A673 (cell line): ENCODE measurements around the gene ANO1. TPM values are rescaled to one million over a fixed set of nuclear protein-coding genes. Genes with fewer than 3 reads are reported as not detected.

Experiments
- BruUV-seq: library from RNA; stranded (reverse); fragments of 400-500 nt; replicated peaks from 2 replicates; lab custom pipeline; 2021; lab: Mats Ljungman, UMichigan
- CTCF ChIA-PET: fragments of 300-600 bp; sonication (Branson Sonifier 250); formaldehyde crosslinking; loops from one replicate; lab custom pipeline; 2022; ENCODE audit warnings: antibody characterized with exemption; lab: Charles Lee
- POLR2A ChIA-PET: fragments of 300-600 bp; sonication (Branson Sonifier 250); formaldehyde crosslinking; loops from one replicate; lab custom pipeline; 2022; ENCODE audit warnings: antibody characterized with exemption; ENCODE audit not compliant: low non-redundant PET; lab: Charles Lee
- DNase-seq: peaks from one replicate; pipeline ENCODE4 v3.0.0-alpha.2; 2015; ENCODE audit warnings: low spot score
- H3K27ac ChIP-seq: fragments of 200-600 bp; sonication (generic); 2 replicates; pipeline ENCODE4 v1.5.1; 2016; ENCODE audit warnings: mixed run types, low read depth, mild to moderate bottlenecking, mixed read lengths, antibody characterized with exemption, low read length; ENCODE audit not compliant: poor library complexity, severe bottlenecking
- H3K27me3 ChIP-seq: fragments of 200-600 bp; sonication (generic); replicated peaks from 2 replicates; pipeline ENCODE4 v1.6.1; 2017; ENCODE audit warnings: mixed run types, low read depth, mild to moderate bottlenecking, mixed read lengths, antibody characterized with exemption, low read length; ENCODE audit not compliant: insufficient read depth, poor library complexity
- H3K36me3 ChIP-seq: fragments of 200-600 bp; sonication (generic); 2 replicates; pipeline ENCODE4 v1.6.1; 2016; ENCODE audit warnings: mixed run types, mild to moderate bottlenecking, mixed read lengths, antibody characterized with exemption, low read length; ENCODE audit not compliant: insufficient read depth, poor library complexity, severe bottlenecking
- H3K4me1 ChIP-seq: fragments of 200-600 bp; sonication (generic); 2 replicates; pipeline ENCODE4 v1.6.1; 2017; ENCODE audit warnings: mixed run types, mild to moderate bottlenecking, mixed read lengths, antibody characterized with exemption, low read length; ENCODE audit not compliant: insufficient read depth, poor library complexity, severe bottlenecking
- H3K4me3 ChIP-seq: fragments of 200-600 bp; sonication (generic); 2 replicates; pipeline ENCODE4 v1.5.1; 2016; ENCODE audit warnings: low read depth, mixed run types, mild to moderate bottlenecking, mixed read lengths, low read length; ENCODE audit not compliant: poor library complexity, severe bottlenecking
- H3K9me3 ChIP-seq: fragments of 200-600 bp; sonication (generic); 2 replicates; pipeline ENCODE4 v1.6.1; 2016; ENCODE audit warnings: mixed run types, low read depth, mild to moderate bottlenecking, mixed read lengths, antibody characterized with exemption, low read length; ENCODE audit not compliant: poor library complexity, severe bottlenecking
- CTCF ChIP-seq: fragments of 300-800, 200-600 bp; sonication (generic); conservative IDR thresholded peaks from 2 replicates; pipeline ENCODE4 v1.5.1; 2017; ENCODE audit warnings: low read depth, mild to moderate bottlenecking, antibody characterized with exemption, low read length, moderate library complexity, mixed read lengths
- EZH2 ChIP-seq: fragments of 200-600 bp; sonication (generic); IDR thresholded peaks from 2 replicates; pipeline ENCODE4 v1.6.1; 2017; ENCODE audit warnings: borderline replicate concordance, low read depth, mild to moderate bottlenecking, mixed read lengths, antibody characterized with exemption, low read length; ENCODE audit not compliant: poor library complexity, severe bottlenecking
- intact Hi-C: fragments of 100-400 bp; cut with micrococcal nuclease; formaldehyde crosslinking; loops from one replicate; pipeline ENCODE4 v1.10.0; 2022; ENCODE audit not compliant: unreplicated experiment
- total RNA-seq: library from RNA; stranded (reverse); gene quantifications from 2 replicates; pipeline ENCODE4 v1.2.3, GENCODE V29; 2021

ANO1 gene
- total RNA-seq, 1 experiment from 2014 or later, result 0.90 TPM

- peak; percentile 71 for DNase-seq
- Histone ChIP-seq H3K27ac (peak overlapping the region; percentile 22), H3K4me3 (no peak overlapping the region), H3K9me3 (no peaks in the 10 kb centered on the region), H3K4me1 (peaks cover 18% of the 10 kb centered on the region), H3K36me3 (no peaks in the 10 kb centered on the region), H3K27me3 (no peaks in the 10 kb centered on the region)
- BruUV-seq, result no TSS peak
- intact Hi-C loops, result no loop called here
- ChIA-PET CTCF (interaction anchor here (0.6 to 0.8 kb wide), 2 partner anchors 11 to 84 kb away, joined by 3 to 14 read pairs; no protein-coding TSS in a partner anchor), POLR2A (no interaction called here)
- TF ChIP-seq CTCF, result no peak
- TF ChIP-seq EZH2, result no peak
Measured at GRCh38 chr11:70090961-70091381, 12.9 kb downstream of the ANO1 start.

- Histone ChIP-seq H3K36me3 (no peaks in the 10 kb centered on the region), H3K9me3 (no peaks in the 10 kb centered on the region), H3K27ac (no peak overlapping the region), H3K27me3 (no peaks in the 10 kb centered on the region), H3K4me3 (no peak overlapping the region), H3K4me1 (peaks cover 23% of the 10 kb centered on the region)
- TF ChIP-seq EZH2, result no peak
- no peak for TF ChIP-seq CTCF
- no TSS peak for BruUV-seq
- intact Hi-C loops, result no loop called here
- CTCF ChIA-PET, result no interaction called here
- no peak for DNase-seq
- POLR2A ChIA-PET, result no interaction called here
Measured at GRCh38 chr11:70091638-70092037, 13.5 kb downstream of the ANO1 start.

- H3K9me3 ChIP-seq, result no peaks in the 10 kb centered on the region
- no peak overlapping the region for H3K27ac ChIP-seq
- H3K4me1 ChIP-seq, result peaks cover 30% of the 10 kb centered on the region
- intact Hi-C loops, result no loop called here
- CTCF ChIA-PET, result no interaction called here
- DNase-seq, result no peak
- no peaks in the 10 kb centered on the region for H3K36me3 ChIP-seq
- no peaks in the 10 kb centered on the region for H3K27me3 ChIP-seq
- TF ChIP-seq EZH2 (no peak), CTCF (no peak)
- BruUV-seq, result no TSS peak
- POLR2A ChIA-PET, result no interaction called here
- H3K4me3 ChIP-seq, result no peak overlapping the region
Measured at GRCh38 chr11:70092959-70093715, 15.0 kb downstream of the ANO1 start.
